Adipocyte (in vitro differentiated cells): Measurements from ENCODE around the gene GP2.

Experiments used
- DNase-seq: peaks from one replicate; pipeline ENCODE4 v3.0.0-alpha.2; 2015; ENCODE audit warnings: low read depth
- H3K27me3 ChIP-seq: replicated peaks from 2 replicates; pipeline ENCODE4 v1.7.0; 2013; ENCODE audit warnings: mild to moderate bottlenecking, low read length, moderate library complexity; ENCODE audit not compliant: control insufficient read depth, insufficient read depth
- H3K36me3 ChIP-seq: 2 replicates; pipeline ENCODE4 v1.7.0; 2013; ENCODE audit warnings: low read length, mild to moderate bottlenecking, moderate library complexity; ENCODE audit not compliant: control insufficient read depth, insufficient read depth, severe bottlenecking
- H3K4me1 ChIP-seq: 2 replicates; pipeline ENCODE4 v1.7.0; 2013; ENCODE audit warnings: mild to moderate bottlenecking, low read length, moderate library complexity; ENCODE audit not compliant: control insufficient read depth, insufficient read depth
- H3K4me3 ChIP-seq: 2 replicates; pipeline ENCODE4 v1.7.0; 2013; ENCODE audit warnings: mild to moderate bottlenecking, low read length, moderate library complexity
- H3K9ac ChIP-seq: 2 replicates; pipeline ENCODE4 v1.7.0; 2013; ENCODE audit warnings: mild to moderate bottlenecking, low read length, moderate library complexity
- H3K9me3 ChIP-seq: 2 replicates; pipeline ENCODE4 v1.7.0; 2013; ENCODE audit warnings: mild to moderate bottlenecking, low read length, moderate library complexity; ENCODE audit not compliant: control insufficient read depth

Gene GP2

GRCh38 chr16:20265019-20265418, 62.3 kb downstream of the GP2 start:
- H3K9ac ChIP-seq: no peak overlapping the region
- H3K9me3 ChIP-seq: no peaks in the 10 kb centered on the region
- DNase-seq: no peak
- H3K4me1 ChIP-seq: no peaks in the 10 kb centered on the region
- peaks cover 22% of the 10 kb centered on the region for H3K27me3 ChIP-seq
- no peak overlapping the region for H3K4me3 ChIP-seq
- H3K36me3 ChIP-seq: no peaks in the 10 kb centered on the region

- H3K36me3 ChIP-seq: no peaks in the 10 kb centered on the region
- no peaks in the 10 kb centered on the region for H3K9me3 ChIP-seq
- no peak for DNase-seq
- peaks cover 18% of the 10 kb centered on the region for H3K27me3 ChIP-seq
- no peak overlapping the region for H3K9ac ChIP-seq
- H3K4me1 ChIP-seq: no peaks in the 10 kb centered on the region
- no peak overlapping the region for H3K4me3 ChIP-seq
These were observed 64.0 kb downstream of the GP2 start for GRCh38 chr16:20263138-20263855.

- Histone ChIP-seq H3K27me3 (peaks cover 13% of the 10 kb centered on the region), H3K9ac (no peak overlapping the region), H3K36me3 (no peaks in the 10 kb centered on the region), H3K4me3 (no peak overlapping the region), H3K9me3 (no peaks in the 10 kb centered on the region), H3K4me1 (no peaks in the 10 kb centered on the region)
- no peak for DNase-seq
These were observed 65.1 kb downstream of the GP2 start for GRCh38 chr16:20262248-20262647.

GRCh38 chr16:20260215-20261009, 66.9 kb downstream of the GP2 start:
- no peaks in the 10 kb centered on the region for H3K27me3 ChIP-seq
- DNase-seq: no peak
- no peaks in the 10 kb centered on the region for H3K4me1 ChIP-seq
- H3K9ac ChIP-seq: no peak overlapping the region
- H3K36me3 ChIP-seq: no peaks in the 10 kb centered on the region
- H3K9me3 ChIP-seq: no peaks in the 10 kb centered on the region
- H3K4me3 ChIP-seq: no peak overlapping the region
